A549 (cell line): ENCODE data around the gene TYK2. TPM values are rescaled to one million over a fixed set of nuclear protein-coding genes. Genes with fewer than 3 reads are reported as not detected.
A peak's percentile ranks its signal among the peaks of the same experiment; 100 is the strongest.

ENCODE experiments used
- ATAC-seq, 2 experiments: fragments of 200-7000 bp in 1 of 2; fragments of >200 bp in 1 of 2; cut with Nextera tagmentation in 1 of 2; cut with Tn5 transposase in 1 of 2; 3 replicates each; pipeline versions ENCODE4 v1.8.0 to v1.9.1; 2018 to 2020; ENCODE audit warnings: mild to moderate bottlenecking in 1 of 2, moderate library complexity in 1 of 2
- CTCF ChIA-PET: fragments of 300-600 bp; sonication (Branson Sonifier 250); formaldehyde crosslinking; extraction: SDS; loops from one replicate; lab custom pipeline; 2021; ENCODE audit warnings: antibody characterized with exemption, inconsistent platforms; lab: Yijun Ruan, JAX
- POLR2A ChIA-PET: fragments of 350-600 bp; formaldehyde crosslinking; extraction: SDS; loops from one replicate; lab custom pipeline; 2021; ENCODE audit warnings: antibody characterized with exemption, inconsistent platforms; lab: Yijun Ruan, JAX
- DNase-seq, 2 experiments: peaks; one replicate each; pipeline versions ENCODE4 v3.0.0 to v3.0.0-alpha.2; 2011 to 2016; ENCODE audit warnings: low read depth in 1 of 2, low spot score in 1 of 2
- FAIRE-seq: peaks from 2 replicates; lab custom pipeline; 2011; peaks lifted over from hg19 to GRCh38; lab: Jason Lieb, UNC
- H3K27ac ChIP-seq, 2 experiments: fragments of >200 bp; sonication (Bioruptor Twin); formaldehyde crosslinking; 3 replicates each; pipeline ENCODE4 v1.5.1; 2016 to 2017
- H3K4me1 ChIP-seq: fragments of >200 bp; sonication (Bioruptor Twin); formaldehyde crosslinking; 3 replicates; pipeline ENCODE4 v1.6.1; 2016
- H3K4me2 ChIP-seq: fragments of >200 bp; sonication (Bioruptor Twin); formaldehyde crosslinking; 3 replicates; pipeline ENCODE4 v1.6.1; 2016
- H3K4me3 ChIP-seq: fragments of >200 bp; sonication (Bioruptor Twin); formaldehyde crosslinking; 3 replicates; pipeline ENCODE4 v1.5.1; 2016
- H3K9me3 ChIP-seq: fragments of >200 bp; sonication (Bioruptor Twin); formaldehyde crosslinking; 3 replicates; pipeline ENCODE4 v1.6.1; 2016
- BCL3 ChIP-seq: fragments of >200 bp; sonication (Bioruptor Twin); formaldehyde crosslinking; IDR thresholded peaks from 3 replicates; pipeline ENCODE4 v1.6.1; 2016
- BHLHE40 ChIP-seq: IDR thresholded peaks from 2 replicates; pipeline ENCODE4 v1.6.1; 2012; ENCODE audit warnings: low read depth, low read length, inconsistent platforms
- CBX2 ChIP-seq: fragments of 200-600 bp; sonication (generic); IDR thresholded peaks from 2 replicates; pipeline ENCODE4 v1.6.1; 2016; ENCODE audit warnings: low read depth, mild to moderate bottlenecking, borderline replicate concordance
- CHD4 ChIP-seq: fragments of 200-600 bp; sonication (generic); IDR thresholded peaks from 2 replicates; pipeline ENCODE4 v1.6.1; 2016; ENCODE audit warnings: antibody characterized with exemption, mild to moderate bottlenecking, borderline replicate concordance
- EHMT2 ChIP-seq: fragments of 200-600 bp; sonication (generic); IDR thresholded peaks from 2 replicates; pipeline ENCODE4 v1.6.1; 2016; ENCODE audit warnings: antibody characterized with exemption, low read depth, mild to moderate bottlenecking, moderate library complexity
- FOSL2 ChIP-seq, 2 experiments: fragments of 450-650 bp in 1 of 2; fragments of >200 bp in 1 of 2; sonication (Bioruptor Twin) in 1 of 2; formaldehyde crosslinking; IDR thresholded peaks; 2 replicates each; pipeline versions ENCODE4 v1.5.0 to v1.6.1; 2016 to 2020; ENCODE audit warnings: mild to moderate bottlenecking in 1 of 2, moderate library complexity in 1 of 2
- GATA3 ChIP-seq: IDR thresholded peaks from 2 replicates; pipeline ENCODE4 v1.6.1; 2012; ENCODE audit warnings: borderline replicate concordance
- HDAC2 ChIP-seq: fragments of 200-600 bp; sonication (generic); IDR thresholded peaks from 2 replicates; pipeline ENCODE4 v1.6.1; 2016
- HOXA7 ChIP-seq: fragments of 250-450 bp; sonication (Bioruptor Pico); IDR thresholded peaks from 2 replicates; pipeline ENCODE4 v1.5.0; 2020; ENCODE audit warnings: mild to moderate bottlenecking, moderate library complexity
- KDM1A ChIP-seq: fragments of 200-600 bp; sonication (generic); IDR thresholded peaks from 2 replicates; pipeline ENCODE4 v1.6.1; 2016; ENCODE audit warnings: low read depth, mild to moderate bottlenecking
- KDM5A ChIP-seq: fragments of 200-600 bp; sonication (generic); IDR thresholded peaks from 2 replicates; pipeline ENCODE4 v1.6.1; 2016; ENCODE audit warnings: antibody characterized with exemption, mild to moderate bottlenecking
- MAX ChIP-seq: IDR thresholded peaks from 2 replicates; pipeline ENCODE4 v1.6.1; 2012
- NPAS2 ChIP-seq: fragments of 250-450 bp; sonication (Bioruptor Pico); IDR thresholded peaks from 2 replicates; pipeline ENCODE4 v1.8.0; 2022; ENCODE audit warnings: mild to moderate bottlenecking, moderate library complexity, borderline replicate concordance
- POLR2AphosphoS2 ChIP-seq: conservative IDR thresholded peaks from 2 replicates; pipeline ENCODE4 v1.6.1; 2012; ENCODE audit warnings: low read length, improper control_type of control experiment, inconsistent platforms
- RCOR1 ChIP-seq: fragments of 150-350 bp; IDR thresholded peaks from 2 replicates; pipeline ENCODE4 v1.6.1; 2014; ENCODE audit warnings: antibody characterized with exemption, low read length, low read depth
- RNF2 ChIP-seq: fragments of 200-600 bp; sonication (generic); IDR thresholded peaks from 2 replicates; pipeline ENCODE4 v1.6.1; 2016; ENCODE audit warnings: low read depth, mild to moderate bottlenecking, antibody characterized with exemption, moderate library complexity, borderline replicate concordance
- USF2 ChIP-seq: fragments of 450-650 bp; IDR thresholded peaks from 2 replicates; pipeline ENCODE4 v1.6.1; 2014; ENCODE audit warnings: antibody characterized with exemption
- WGBS: methylation state at CpG from one replicate; pipeline ENCODE4 v1.1.6; 2017; ENCODE audit errors: missing lambda C conversion rate; 5-methylcytosine and 5-hydroxymethylcytosine counted together
- polyA plus RNA-seq, 4 experiments: library from polyadenylated mRNA; depleted of rRNA in 3 of 4; stranded (reverse); fragments of >200 nt; fragmentation: RNase III in 1 of 4; extraction: RNeasy Plus Mini Kit Qiagen cat#74134 plus additional on column Dnase treatment in 1 of 4; gene quantifications; 2 replicates in 3 of 4; 3 replicates in 1 of 4; pipeline ENCODE4 v1.2.3, GENCODE V29; 2011 to 2017
- TF ChIP-seq, protein P1 (sequence below): fragments of 200-600 bp; sonication (generic); IDR thresholded peaks from 2 replicates; pipeline ENCODE4 v1.6.1; 2016; ENCODE audit warnings: antibody characterized with exemption, mild to moderate bottlenecking, moderate library complexity
- TF ChIP-seq, protein P2 (sequence below): fragments of 250-450 bp; sonication (Bioruptor Pico); IDR thresholded peaks from 2 replicates; pipeline ENCODE4 v1.5.0; 2021; ENCODE audit warnings: mild to moderate bottlenecking, moderate library complexity, borderline replicate concordance

The TYK2 gene
- polyA plus RNA-seq, 2 of the 4 experiments (the other 2 are of a cell fraction) = 17.0 to 57.1 TPM

- Histone ChIP-seq H3K27ac (peak overlapping the region; percentile 87 to 95), H3K4me2 (peak overlapping the region; percentile 82), H3K4me3 (peak overlapping the region; percentile 73), H3K4me1 (peaks cover 12% of the 10 kb centered on the region), H3K9me3 (no peaks in the 10 kb centered on the region)
- CTCF ChIA-PET = interaction anchor here (0.7 to 1.3 kb wide), 2 partner anchors 11 to 72 kb away, joined by 3 to 5 read pairs; no protein-coding TSS in a partner anchor
- POLR2A ChIA-PET = no interaction called here
- DNase-seq (no peak), FAIRE-seq (no peak), ATAC-seq (peak; percentile 32 to 40; a peak in 5 of 6 replicates)
- WGBS = 81% methylated on average over 15 of the region's 19 CpGs
- TF ChIP-seq CHD4 (no peak), HOXA7 (CRISPR knock-in tag) (no peak), RCOR1 (no peak)
- TF ChIP-seq, protein P1, sequence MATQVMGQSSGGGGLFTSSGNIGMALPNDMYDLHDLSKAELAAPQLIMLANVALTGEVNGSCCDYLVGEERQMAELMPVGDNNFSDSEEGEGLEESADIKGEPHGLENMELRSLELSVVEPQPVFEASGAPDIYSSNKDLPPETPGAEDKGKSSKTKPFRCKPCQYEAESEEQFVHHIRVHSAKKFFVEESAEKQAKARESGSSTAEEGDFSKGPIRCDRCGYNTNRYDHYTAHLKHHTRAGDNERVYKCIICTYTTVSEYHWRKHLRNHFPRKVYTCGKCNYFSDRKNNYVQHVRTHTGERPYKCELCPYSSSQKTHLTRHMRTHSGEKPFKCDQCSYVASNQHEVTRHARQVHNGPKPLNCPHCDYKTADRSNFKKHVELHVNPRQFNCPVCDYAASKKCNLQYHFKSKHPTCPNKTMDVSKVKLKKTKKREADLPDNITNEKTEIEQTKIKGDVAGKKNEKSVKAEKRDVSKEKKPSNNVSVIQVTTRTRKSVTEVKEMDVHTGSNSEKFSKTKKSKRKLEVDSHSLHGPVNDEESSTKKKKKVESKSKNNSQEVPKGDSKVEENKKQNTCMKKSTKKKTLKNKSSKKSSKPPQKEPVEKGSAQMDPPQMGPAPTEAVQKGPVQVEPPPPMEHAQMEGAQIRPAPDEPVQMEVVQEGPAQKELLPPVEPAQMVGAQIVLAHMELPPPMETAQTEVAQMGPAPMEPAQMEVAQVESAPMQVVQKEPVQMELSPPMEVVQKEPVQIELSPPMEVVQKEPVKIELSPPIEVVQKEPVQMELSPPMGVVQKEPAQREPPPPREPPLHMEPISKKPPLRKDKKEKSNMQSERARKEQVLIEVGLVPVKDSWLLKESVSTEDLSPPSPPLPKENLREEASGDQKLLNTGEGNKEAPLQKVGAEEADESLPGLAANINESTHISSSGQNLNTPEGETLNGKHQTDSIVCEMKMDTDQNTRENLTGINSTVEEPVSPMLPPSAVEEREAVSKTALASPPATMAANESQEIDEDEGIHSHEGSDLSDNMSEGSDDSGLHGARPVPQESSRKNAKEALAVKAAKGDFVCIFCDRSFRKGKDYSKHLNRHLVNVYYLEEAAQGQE = no peak
Observed at GRCh38 chr19:10316229-10317044, 63.9 kb downstream of the TYK2 start.

DNA sequence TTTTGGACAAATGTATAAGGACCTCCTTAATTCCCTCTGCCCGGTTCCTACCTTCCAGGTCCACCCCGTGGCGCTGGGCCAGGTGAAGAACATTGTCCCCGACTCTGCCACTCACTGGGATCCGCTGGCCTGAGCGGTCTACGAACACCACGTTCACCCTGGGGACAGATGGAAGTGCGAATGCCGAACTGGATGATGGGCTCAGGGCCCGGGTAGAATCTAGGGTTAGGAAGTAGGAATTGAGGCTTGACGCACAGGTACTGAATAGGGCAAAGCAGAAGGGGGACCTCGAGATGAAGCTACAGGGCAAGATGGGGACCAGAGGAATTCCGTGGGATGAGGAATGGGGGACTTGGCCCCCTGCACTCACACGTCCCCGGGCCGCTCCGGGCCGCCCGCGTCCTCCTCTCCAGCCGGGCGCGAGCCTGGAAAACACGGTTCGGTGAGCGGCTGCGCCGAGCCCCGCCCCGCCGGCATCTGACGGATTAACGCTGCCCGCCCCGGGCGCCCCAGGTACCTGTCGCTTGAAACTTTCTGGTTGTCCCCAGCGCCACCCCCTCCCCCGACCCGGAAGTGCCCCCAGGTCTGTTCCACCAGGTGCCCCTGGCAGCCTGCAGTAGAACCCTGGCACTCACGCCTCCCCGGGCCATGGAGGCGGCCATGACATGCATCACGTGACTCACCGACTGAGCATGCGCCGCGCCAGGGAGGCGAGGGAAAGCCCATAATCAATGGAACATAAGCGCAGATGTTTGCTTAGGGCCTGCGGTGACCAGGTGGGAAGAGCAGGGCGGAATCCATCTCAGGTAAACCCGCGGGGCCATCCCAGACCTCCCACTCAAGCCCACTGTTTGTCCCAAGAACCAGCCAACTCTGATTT is 64.8 kb downstream of the TYK2 start, which contains the start of gene FDX2:
Gene FDX2, minus strand, starts transcription at position 681 of the 880 bp plus-strand sequence. Its CDS starts 19 bp downstream, at position 662.
- CTCF ChIA-PET = interaction anchor here (0.5 to 1.3 kb wide), 2 partner anchors 8 to 73 kb away, joined by 3 to 5 read pairs; no protein-coding TSS in a partner anchor
- FAIRE-seq = no peak
- WGBS = 4% methylated on average over 26 of the region's 55 CpGs
- Histone ChIP-seq H3K4me2 (peak within 1 kb of the TSS; percentile 82), H3K4me3 (peak within 1 kb of the TSS; percentile 73), H3K27ac (peak within 1 kb of the TSS; percentile 87 to 95), H3K4me1 (peaks cover 12% of the 10 kb centered on the region), H3K9me3 (no peaks in the 10 kb centered on the region)
- peak; percentile 84 to 90 for ATAC-seq
- POLR2A ChIA-PET = interaction anchor here (0.5 to 1.0 kb wide), 2 partner anchors 15 to 18 kb away, joined by 3 to 7 read pairs; partner anchors contain the start of gene RAVER1
- DNase-seq = peak; percentile 64 to 76
- TF ChIP-seq KDM1A (no peak), POLR2AphosphoS2 (peak; percentile 93), NPAS2 (CRISPR knock-in tag) (no peak), FOSL2 (IDR thresholded peaks at IDR 0.05) (no peak), FOSL2 (CRISPR knock-in tag; IDR thresholded peaks at IDR 0.05) (peak; percentile 64), HOXA7 (CRISPR knock-in tag) (no peak), HDAC2 (no peak), KDM5A (peak; percentile 90), EHMT2 (no peak), BCL3 (0 out of 3 replicates have a peak, but pooled peaks have one; percentile 57), RNF2 (no peak), GATA3 (no peak), USF2 (peak; percentile 94), CBX2 (no peak), MAX (peak; percentile 70), BHLHE40 (peak; percentile 35; the same call in 1 of the 2 replicates)
- TF ChIP-seq, protein P2, sequence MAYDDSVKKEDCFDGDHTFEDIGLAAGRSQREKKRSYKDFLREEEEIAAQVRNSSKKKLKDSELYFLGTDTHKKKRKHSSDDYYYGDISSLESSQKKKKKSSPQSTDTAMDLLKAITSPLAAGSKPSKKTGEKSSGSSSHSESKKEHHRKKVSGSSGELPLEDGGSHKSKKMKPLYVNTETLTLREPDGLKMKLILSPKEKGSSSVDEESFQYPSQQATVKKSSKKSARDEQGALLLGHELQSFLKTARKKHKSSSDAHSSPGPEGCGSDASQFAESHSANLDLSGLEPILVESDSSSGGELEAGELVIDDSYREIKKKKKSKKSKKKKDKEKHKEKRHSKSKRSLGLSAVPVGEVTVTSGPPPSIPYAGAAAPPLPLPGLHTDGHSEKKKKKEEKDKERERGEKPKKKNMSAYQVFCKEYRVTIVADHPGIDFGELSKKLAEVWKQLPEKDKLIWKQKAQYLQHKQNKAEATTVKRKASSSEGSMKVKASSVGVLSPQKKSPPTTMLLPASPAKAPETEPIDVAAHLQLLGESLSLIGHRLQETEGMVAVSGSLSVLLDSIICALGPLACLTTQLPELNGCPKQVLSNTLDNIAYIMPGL = no peak
- TF ChIP-seq, protein P1 = no peak
